ENCODE results near the gene PRAMEF11. TPM values are rescaled to one million over a fixed set of nuclear protein-coding genes. Genes with fewer than 3 reads are reported as not detected.

Gene PRAMEF11
- polyA plus RNA-seq, 1 experiment, result not detected

GRCh38 chr1:12774801-12775345, 56.3 kb downstream of the PRAMEF11 start:
- H3K9me3 ChIP-seq (ENCODE audit: control insufficient read depth, insufficient read depth, low read length), result peaks cover 34% of the 10 kb centered on the region
- no peak for DNase-seq (ENCODE audit: low read depth, low spot score)
- ChIA-PET CTCF (no interaction called here), POLR2A (no interaction called here)
- H3K4me3 ChIP-seq (ENCODE audit: low read depth, low read length), result no peak overlapping the region
- no peaks in the 10 kb centered on the region for H3K27me3 ChIP-seq (ENCODE audit: control insufficient read depth, insufficient read depth, low read length)
- TF ChIP-seq CTCF (IDR thresholded peaks at IDR 0.05; ENCODE audit: low read depth, low read length), result no peak
- H3K27ac ChIP-seq (ENCODE audit: low read depth, low read length), result no peak overlapping the region

Other genes starting within 250 kb of the PRAMEF11 start
- gene DHRS3, start 213.2 kb downstream of the PRAMEF11 start, polyA plus RNA-seq (2011; rRNA removed), result 42.3 and 50.5 TPM in 2 replicates
- not detected in 2 replicates for gene AADACL4, start 187.3 kb downstream of the PRAMEF11 start, polyA plus RNA-seq (2011; rRNA removed)
- gene AADACL3, start 115.3 kb downstream of the PRAMEF11 start, polyA plus RNA-seq (2011; rRNA removed), result not detected in 2 replicates
- gene CFAP107, start 85.2 kb downstream of the PRAMEF11 start, polyA plus RNA-seq (2011; rRNA removed), result not detected in 2 replicates
- gene PRAMEF12, start 57.7 kb downstream of the PRAMEF11 start, polyA plus RNA-seq (2011; rRNA removed), result not detected in 2 replicates
- not detected in 2 replicates for gene PRAMEF1, start 40.0 kb downstream of the PRAMEF11 start, polyA plus RNA-seq (2011; rRNA removed)
- gene HNRNPCL1, start 17.3 kb upstream of the PRAMEF11 start, polyA plus RNA-seq (2011; rRNA removed), result not detected in 2 replicates
- not detected in 2 replicates for gene PRAMEF2, start 25.7 kb upstream of the PRAMEF11 start, polyA plus RNA-seq (2011; rRNA removed)
- not detected in 2 replicates for gene PRAMEF4, start 54.8 kb upstream of the PRAMEF11 start, polyA plus RNA-seq (2011; rRNA removed)
- not detected in 2 replicates for gene PRAMEF10, start 66.9 kb upstream of the PRAMEF11 start, polyA plus RNA-seq (2011; rRNA removed)
- gene PRAMEF7, start 85.2 kb upstream of the PRAMEF11 start, polyA plus RNA-seq (2011; rRNA removed), result not detected in 2 replicates
- not detected in 2 replicates for gene PRAMEF6, start 116.2 kb upstream of the PRAMEF11 start, polyA plus RNA-seq (2011; rRNA removed)
- not detected in 2 replicates for gene PRAMEF27, start 225.2 kb upstream of the PRAMEF11 start, polyA plus RNA-seq (2011; rRNA removed)
- not detected in 2 replicates for gene HNRNPCL3, start 229.4 kb upstream of the PRAMEF11 start, polyA plus RNA-seq (2011; rRNA removed)
- gene PRAMEF25, start 239.4 kb upstream of the PRAMEF11 start, polyA plus RNA-seq (2011; rRNA removed), result not detected in 2 replicates